Measurements from ENCODE around the gene LRP10.

DNA sequence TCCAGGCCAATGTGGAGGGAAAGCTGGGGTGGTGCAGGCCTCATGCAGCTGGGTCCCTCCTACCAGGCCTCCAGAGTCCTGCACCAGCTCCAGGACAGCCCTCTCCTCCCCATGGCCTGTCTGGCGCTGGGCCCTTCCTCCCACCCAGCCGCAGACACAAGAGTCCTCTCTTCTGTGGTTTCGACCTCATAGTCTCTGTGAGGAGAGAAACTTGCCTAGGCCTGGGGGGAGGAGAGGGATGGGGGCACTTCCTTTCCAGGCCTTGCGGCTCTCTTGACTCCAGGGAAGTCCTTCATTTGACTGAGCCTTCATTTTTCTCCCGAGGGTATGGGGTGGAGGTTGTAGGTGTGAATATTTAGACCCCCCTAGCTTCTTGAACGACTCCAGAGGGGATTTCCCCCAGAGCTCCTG, 32.9 kb upstream of the LRP10 start:
- TF ChIP-seq TAF1 (IDR thresholded peaks at IDR 0.05; ENCODE audit: low read depth) (no peak), MXI1 (conservative IDR thresholded peaks at IDR 0.05; ENCODE audit: poor library complexity, severe bottlenecking) (no peak), CTCF (IDR thresholded peaks at IDR 0.05; ENCODE audit: poor library complexity, severe bottlenecking) (no peak), RAD21 (conservative IDR thresholded peaks at IDR 0.05) (no peak), EP300 (conservative IDR thresholded peaks at IDR 0.05; ENCODE audit: poor library complexity, severe bottlenecking) (no peak), EZH2 (IDR thresholded peaks at IDR 0.05; ENCODE audit: borderline replicate concordance, insufficient read depth, low read length, poor library complexity, severe bottlenecking) (no peak), POLR2AphosphoS5 (IDR thresholded peaks at IDR 0.05) (no peak), REST (IDR thresholded peaks at IDR 0.05; ENCODE audit: borderline replicate concordance) (no peak)

All from neural cell (in vitro differentiated cells).